ENCODE data around the gene KLRC1. TPM values are rescaled to one million over a fixed set of nuclear protein-coding genes. Genes with fewer than 3 reads are reported as not detected.

KLRC1 gene
- total RNA-seq, 4 donors from 2014 or later = 0.62 to 1.1 TPM; not detected in 2

GRCh38 chr12:10469701-10470100 lies 16.5 kb upstream of the KLRC1 start:
- Histone ChIP-seq H3K4me1 (no peaks in the 10 kb centered on the region), H3K9me3 (peaks cover 0 to 9% (median 0%) of the 10 kb centered on the region in 3 donors)
- 83% methylated on average over 1 of the region's 1 CpG; no CpG with 5 or more reads in 1 of the 2 donors for WGBS, 2 donors (ENCODE audit: low coverage in 1 of 2)

DNA sequence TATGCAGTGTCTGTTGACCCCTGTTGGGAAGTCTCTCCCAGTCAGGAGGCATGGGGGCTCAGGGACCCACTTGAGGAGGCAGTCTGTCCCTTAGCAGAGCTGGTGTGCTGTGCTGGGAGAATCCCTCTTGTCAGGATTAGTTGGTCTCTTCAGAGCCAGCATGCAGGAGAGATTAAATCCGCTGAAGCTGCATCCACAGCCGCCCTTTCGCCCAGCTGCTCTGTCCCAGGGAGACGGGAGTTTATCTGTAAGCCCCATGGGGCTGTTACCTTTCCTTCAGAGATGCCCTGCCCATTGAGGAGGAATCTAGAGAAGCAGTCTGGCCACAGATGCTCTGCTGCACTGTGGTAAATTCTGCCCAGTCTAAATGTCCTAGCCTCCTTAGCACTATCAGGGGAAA lies 13.1 kb upstream of the KLRC1 start:
- H3K9me3 ChIP-seq = no peaks in the 10 kb centered on the region
- H3K27ac ChIP-seq = no peak overlapping the region
- H3K27me3 ChIP-seq = no peaks in the 10 kb centered on the region
- H3K4me1 ChIP-seq = no peaks in the 10 kb centered on the region
- WGBS, 2 donors (ENCODE audit: low coverage in 1 of 2) = no CpG with 5 or more reads among the region's 4 CpGs
- H3K4me3 ChIP-seq = no peak overlapping the region
- ATAC-seq = no peak
- TF ChIP-seq EP300 (IDR thresholded peaks at IDR 0.05) (no peak), POLR2A (IDR thresholded peaks at IDR 0.05) (no peak), POLR2AphosphoS5 (IDR thresholded peaks at IDR 0.05) (no peak)
- TF ChIP-seq, protein P1, sequence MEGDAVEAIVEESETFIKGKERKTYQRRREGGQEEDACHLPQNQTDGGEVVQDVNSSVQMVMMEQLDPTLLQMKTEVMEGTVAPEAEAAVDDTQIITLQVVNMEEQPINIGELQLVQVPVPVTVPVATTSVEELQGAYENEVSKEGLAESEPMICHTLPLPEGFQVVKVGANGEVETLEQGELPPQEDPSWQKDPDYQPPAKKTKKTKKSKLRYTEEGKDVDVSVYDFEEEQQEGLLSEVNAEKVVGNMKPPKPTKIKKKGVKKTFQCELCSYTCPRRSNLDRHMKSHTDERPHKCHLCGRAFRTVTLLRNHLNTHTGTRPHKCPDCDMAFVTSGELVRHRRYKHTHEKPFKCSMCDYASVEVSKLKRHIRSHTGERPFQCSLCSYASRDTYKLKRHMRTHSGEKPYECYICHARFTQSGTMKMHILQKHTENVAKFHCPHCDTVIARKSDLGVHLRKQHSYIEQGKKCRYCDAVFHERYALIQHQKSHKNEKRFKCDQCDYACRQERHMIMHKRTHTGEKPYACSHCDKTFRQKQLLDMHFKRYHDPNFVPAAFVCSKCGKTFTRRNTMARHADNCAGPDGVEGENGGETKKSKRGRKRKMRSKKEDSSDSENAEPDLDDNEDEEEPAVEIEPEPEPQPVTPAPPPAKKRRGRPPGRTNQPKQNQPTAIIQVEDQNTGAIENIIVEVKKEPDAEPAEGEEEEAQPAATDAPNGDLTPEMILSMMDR (IDR thresholded peaks at IDR 0.05) = no peak
- H3K36me3 ChIP-seq = no peaks in the 10 kb centered on the region

More at GRCh38 chr12:10469701-10470100, 16.5 kb upstream of the KLRC1 start:
- ATAC-seq = no peak
- H3K36me3 ChIP-seq = no peaks in the 10 kb centered on the region
- no peak overlapping the region for H3K4me3 ChIP-seq
- TF ChIP-seq POLR2AphosphoS5 (IDR thresholded peaks at IDR 0.05) = no peak
- TF ChIP-seq, protein P1 (IDR thresholded peaks at IDR 0.05) = no peak
- no peaks in the 10 kb centered on the region for H3K27me3 ChIP-seq
- H3K27ac ChIP-seq = no peak overlapping the region

DNA sequence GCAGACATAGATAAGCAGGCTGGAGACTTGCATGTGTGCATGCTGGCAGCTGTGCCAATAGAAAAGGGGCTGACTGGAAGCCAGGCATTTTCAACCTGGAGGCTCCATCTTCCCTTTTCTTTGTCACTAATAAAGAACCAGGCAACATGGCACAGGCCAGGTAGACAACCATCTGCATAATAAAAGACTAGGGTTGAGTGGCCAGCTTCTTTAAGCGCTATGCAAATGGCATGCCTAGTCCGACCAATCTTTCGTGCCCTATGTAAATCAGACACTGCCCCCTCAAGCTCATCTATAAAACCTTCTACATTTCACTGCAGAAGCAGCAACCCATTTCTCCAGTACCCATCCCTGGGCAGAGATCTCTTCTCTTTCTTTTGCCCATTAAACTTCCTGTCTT lies 4.6 kb upstream of the KLRC1 start:
- no peaks in the 10 kb centered on the region for H3K4me1 ChIP-seq
- TF ChIP-seq POLR2AphosphoS5 (IDR thresholded peaks at IDR 0.05) (no peak), POLR2A (IDR thresholded peaks at IDR 0.05) (no peak), EP300 (IDR thresholded peaks at IDR 0.05) (no peak)
- TF ChIP-seq, protein P1 (IDR thresholded peaks at IDR 0.05) = no peak
- H3K36me3 ChIP-seq = no peaks in the 10 kb centered on the region
- no peak overlapping the region for H3K4me3 ChIP-seq
- H3K9me3 ChIP-seq = peaks cover 0 to 26% (median 0%) of the 10 kb centered on the region in 3 donors
- 93 to 94% methylated on average over 2 to 3 of the region's 3 CpGs for WGBS, 2 donors (ENCODE audit: low coverage in 1 of 2)
- no peaks in the 10 kb centered on the region for H3K27me3 ChIP-seq
- no peak for ATAC-seq
- no peak overlapping the region for H3K27ac ChIP-seq

DNA sequence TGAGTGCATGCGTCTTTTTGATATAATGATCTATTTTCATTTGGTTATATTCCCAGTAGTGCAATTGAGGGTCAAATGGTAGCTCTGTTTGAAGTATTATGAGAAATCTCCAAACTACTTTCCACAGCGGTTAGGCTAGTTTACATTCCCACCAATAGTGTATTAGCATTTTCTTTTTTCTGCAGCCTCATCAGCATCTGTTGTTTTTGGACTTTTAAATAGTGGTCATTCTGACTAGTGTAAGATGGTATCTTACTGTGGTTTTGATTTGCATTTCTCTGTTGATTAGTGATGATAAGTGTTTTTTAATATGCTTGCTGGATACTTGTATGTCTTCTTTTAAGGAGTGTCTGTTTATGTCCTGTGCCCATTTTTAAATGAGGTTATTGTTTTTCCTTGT lies 3.7 kb upstream of the KLRC1 start:
- H3K36me3 ChIP-seq = no peaks in the 10 kb centered on the region
- no peak overlapping the region for H3K27ac ChIP-seq
- H3K4me3 ChIP-seq = no peak overlapping the region
- TF ChIP-seq EP300 (IDR thresholded peaks at IDR 0.05) (no peak), POLR2A (IDR thresholded peaks at IDR 0.05) (no peak), POLR2AphosphoS5 (IDR thresholded peaks at IDR 0.05) (no peak)
- TF ChIP-seq, protein P1 (IDR thresholded peaks at IDR 0.05) = no peak
- ATAC-seq = no peak
- no peaks in the 10 kb centered on the region for H3K27me3 ChIP-seq
- peaks cover 0 to 26% (median 0%) of the 10 kb centered on the region in 3 donors for H3K9me3 ChIP-seq
- H3K4me1 ChIP-seq = no peaks in the 10 kb centered on the region
- 86 to 92% methylated on average over 2 of the region's 2 CpGs for WGBS, 2 donors (ENCODE audit: low coverage in 1 of 2)

DNA sequence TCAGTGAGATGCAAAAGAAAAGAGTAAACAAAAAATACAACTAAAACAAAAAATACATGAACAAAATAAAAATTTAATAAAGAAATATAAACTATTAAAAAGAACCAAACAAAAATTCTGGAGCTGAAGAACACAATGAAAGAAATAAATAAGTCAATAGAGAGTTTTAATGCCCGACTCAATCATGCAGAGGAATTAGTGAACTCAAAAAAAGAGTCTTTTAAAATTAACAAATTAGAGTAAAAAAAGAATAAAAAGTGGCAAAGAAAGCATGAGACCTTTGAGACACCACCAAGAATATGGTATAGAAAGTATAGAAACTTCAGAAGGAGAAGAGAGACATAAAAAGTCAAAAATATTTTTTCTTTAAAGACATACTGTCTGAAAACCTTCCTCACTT lies 2.6 kb upstream of the KLRC1 start:
- TF ChIP-seq, protein P1 (IDR thresholded peaks at IDR 0.05) = no peak
- no peak for TF ChIP-seq POLR2AphosphoS5 (IDR thresholded peaks at IDR 0.05)
- TF ChIP-seq POLR2A (IDR thresholded peaks at IDR 0.05) = no peak
- no peak for TF ChIP-seq EP300 (IDR thresholded peaks at IDR 0.05)
- Histone ChIP-seq H3K9me3 (peaks cover 0 to 26% (median 0%) of the 10 kb centered on the region in 3 donors), H3K27ac (no peak overlapping the region), H3K4me1 (no peaks in the 10 kb centered on the region), H3K4me3 (no peak overlapping the region), H3K27me3 (no peaks in the 10 kb centered on the region), H3K36me3 (no peaks in the 10 kb centered on the region)
- 79 to 92% methylated on average over 1 of the region's 1 CpG for WGBS, 2 donors (ENCODE audit: low coverage in 1 of 2)
- no peak for ATAC-seq

All from gastroesophageal sphincter (tissue), 4 donors.